Kidney (tissue), 14 donors: ENCODE measurements around the gene RAD51B. TPM values are rescaled to one million over a fixed set of nuclear protein-coding genes. Genes with fewer than 3 reads are reported as not detected.

Experiments
- DNase-seq, 5 donors: peaks; one replicate each; pipeline ENCODE4 v3.0.0-alpha.2; 2013 to 2020
- FAIRE-seq: peaks from 2 replicates; lab custom pipeline; 2012; peaks lifted over from hg19 to GRCh38; lab: Jason Lieb, UNC
- H3K27ac ChIP-seq, 2 donors: one replicate each; pipeline ENCODE4 v1.7.0; 2013; ENCODE audit warnings: low read depth in 2 of 2, low read length in 2 of 2, inconsistent platforms in 1 of 2
- H3K27me3 ChIP-seq: one replicate; pipeline ENCODE4 v1.7.1; 2013; ENCODE audit warnings: low read length, inconsistent platforms; ENCODE audit not compliant: control insufficient read depth, insufficient read depth
- H3K36me3 ChIP-seq, 3 donors: one replicate each; pipeline versions ENCODE4 v1.7.0 to v1.7.1; 2013; ENCODE audit warnings: low read length in 3 of 3, control low read depth in 1 of 3, inconsistent platforms in 1 of 3; ENCODE audit not compliant: insufficient read depth in 3 of 3, control insufficient read depth in 2 of 3
- H3K4me1 ChIP-seq, 3 donors: one replicate each; pipeline versions ENCODE4 v1.7.0 to v1.7.1; 2013; ENCODE audit warnings: low read length in 3 of 3, inconsistent platforms in 1 of 3, low read depth in 1 of 3; ENCODE audit not compliant: control insufficient read depth in 2 of 3, insufficient read depth in 2 of 3
- H3K4me3 ChIP-seq, 3 donors: one replicate each; pipeline versions ENCODE4 v1.7.0 to v1.8.1; 2013; ENCODE audit warnings: low read length in 3 of 3, control low read depth in 1 of 3, inconsistent platforms in 1 of 3
- H3K9ac ChIP-seq, 3 donors: one replicate each; pipeline versions ENCODE4 v1.7.0 to v1.7.1; 2013; ENCODE audit warnings: low read length in 3 of 3, control low read depth in 1 of 3, inconsistent platforms in 1 of 3
- H3K9me3 ChIP-seq, 3 donors: one replicate each; pipeline versions ENCODE4 v1.7.0 to v1.7.1; 2013; ENCODE audit warnings: low read length in 3 of 3, control low read depth in 1 of 3, inconsistent platforms in 1 of 3; ENCODE audit not compliant: control insufficient read depth in 2 of 3, insufficient read depth in 1 of 3
- CTCF ChIP-seq: IDR thresholded peaks from 3 replicates; pipeline ENCODE4 v1.5.1; 2012; ENCODE audit warnings: mild to moderate bottlenecking, moderate library complexity, borderline replicate concordance; ENCODE audit not compliant: insufficient read depth; ENCODE audit errors: extremely low read depth
- intact Hi-C: fragments of 100-400 bp; cut with DNase I; formaldehyde crosslinking; loops from one replicate; pipeline ENCODE4 v1.11.1; 2022
- polyA plus RNA-seq: library from polyadenylated mRNA; stranded (reverse); fragments of 350-450 nt; fragmentation: Illumina TruSeq; extraction: RNeasy Lipid Tissue Mini Kit (QIAGEN cat#74804); gene quantifications from one replicate; pipeline ENCODE4 v1.2.3, GENCODE V29; 2014; ENCODE audit warnings: low read depth, low replicate concordance; ENCODE audit not compliant: insufficient read depth
- total RNA-seq: library from RNA; stranded (reverse); fragmentation: NEBNext Ultra II Directional; extraction: Animal tissue kit (Norgen Biotek cat#: 25700); gene quantifications from one replicate; pipeline ENCODE4 v1.2.1, GENCODE V29; 2021
- donor health status: control.
- donor health status: control.
- donor health status: control.
- donor health status: control.
- donor health status: control.
- donor health status: DM: yes; HTN: yes; CAD: no.
- donor health status: Normal renal cell carcinoma (clear cell type).

Gene RAD51B
- total and polyA plus RNA-seq, 2 donors from 2014 or later: 6.9 to 18.0 TPM

GRCh38 chr14:68580671-68581070, 761.1 kb downstream of the RAD51B start:
- no peak overlapping the region for H3K4me3 ChIP-seq
- intact Hi-C loops: no loop called here
- no peak overlapping the region for H3K27ac ChIP-seq
- DNase-seq: no peak
- no peaks in the 10 kb centered on the region for H3K27me3 ChIP-seq
- FAIRE-seq: no peak
- H3K9ac ChIP-seq: no peak overlapping the region
- no peak for TF ChIP-seq CTCF
- H3K36me3 ChIP-seq: no peaks in the 10 kb centered on the region
- peaks cover 0 to 2% (median 0%) of the 10 kb centered on the region in 3 donors for H3K4me1 ChIP-seq
- H3K9me3 ChIP-seq: no peaks in the 10 kb centered on the region

- FAIRE-seq: no peak
- intact Hi-C loops: no loop called here
- Histone ChIP-seq H3K4me1 (peaks cover 2 to 4% (median 2%) of the 10 kb centered on the region in 3 donors), H3K36me3 (no peaks in the 10 kb centered on the region), H3K9me3 (no peaks in the 10 kb centered on the region), H3K27ac (no peak overlapping the region), H3K9ac (no peak overlapping the region), H3K27me3 (no peaks in the 10 kb centered on the region), H3K4me3 (no peak overlapping the region)
- no peak for DNase-seq
- no peak for TF ChIP-seq CTCF
Measured at GRCh38 chr14:68583548-68584280, 764.1 kb downstream of the RAD51B start.

GRCh38 chr14:68584786-68585185, 765.2 kb downstream of the RAD51B start:
- Histone ChIP-seq H3K27me3 (no peaks in the 10 kb centered on the region), H3K27ac (no peak overlapping the region), H3K4me3 (no peak overlapping the region), H3K9me3 (no peaks in the 10 kb centered on the region), H3K36me3 (no peaks in the 10 kb centered on the region), H3K9ac (no peak overlapping the region), H3K4me1 (peaks cover 2 to 4% (median 4%) of the 10 kb centered on the region in 3 donors)
- FAIRE-seq (no peak), DNase-seq (no peak)
- TF ChIP-seq CTCF: no peak
- intact Hi-C loops: no loop called here
